ENCODE results near the gene PPP2CA.
"Not testable (repeated sequence)": the region's sequence is repeated elsewhere in the genome, so short reads cannot be mapped to it uniquely, and the experiment has no call there.

GRCh38 chr5:134221690-134222089 is 4.2 kb downstream of the PPP2CA start:
- not testable (repeated sequence) for TF ChIP-seq POLR2A (IDR thresholded peaks at IDR 0.05; ENCODE audit: low read depth); CTCF (IDR thresholded peaks at IDR 0.05)
